Measurements from ENCODE around the gene ADAM12. TPM values are rescaled to one million over a fixed set of nuclear protein-coding genes. Genes with fewer than 3 reads are reported as not detected.

ADAM12 gene
- total and polyA plus RNA-seq, 2 experiments from 2014 or later: 0.13 to 0.87 TPM

GRCh38 chr10:126301701-126302475 lies 86.4 kb downstream of the ADAM12 start (continued):
- TF ChIP-seq STAT1 (IDR thresholded peaks at IDR 0.05; ENCODE audit: unreplicated experiment) (no peak), CTCF (conservative IDR thresholded peaks at IDR 0.05; ENCODE audit: low read depth in 2 of 2) (no peak), ETS1 (IDR thresholded peaks at IDR 0.05) (no peak), REST (IDR thresholded peaks at IDR 0.05; ENCODE audit: unreplicated experiment) (no peak), CREB1 (CRISPR knock-in tag; IDR thresholded peaks at IDR 0.05; ENCODE audit: low read depth) (no peak), JUNB (IDR thresholded peaks at IDR 0.05; ENCODE audit: unreplicated experiment) (no peak), ZNF114 (CRISPR knock-in tag; IDR thresholded peaks at IDR 0.05) (no peak)

GRCh38 chr10:126294451-126294850 lies 93.8 kb downstream of the ADAM12 start:
- H3K36me3 Mint-ChIP-seq (ENCODE audit: low read depth): peaks cover 5% of the 10 kb centered on the region; the same call in 2 of the 3 replicates
- Histone ChIP-seq H4K20me1 (replicated peaks; ENCODE audit: insufficient read depth) (no peaks in the 10 kb centered on the region), H3K79me2 (replicated peaks; ENCODE audit: insufficient read depth) (no peaks in the 10 kb centered on the region), H3K9me2 (ENCODE audit: insufficient read depth) (no peaks in the 10 kb centered on the region), H3K4me2 (no peak overlapping the region), H3K4me3 (no peak overlapping the region), H3F3A (replicated peaks; ENCODE audit: low read depth) (no peaks in the 10 kb centered on the region), H3K27me3 (ENCODE audit: insufficient read depth) (no peaks in the 10 kb centered on the region), H3K36me3 (ENCODE audit: insufficient read depth) (no peaks in the 10 kb centered on the region), H3K27ac (ENCODE audit: low read depth) (no peak overlapping the region), H2AFZ (no peak overlapping the region), H3K4me1 (ENCODE audit: insufficient read depth) (no peaks in the 10 kb centered on the region)
- no peaks in the 10 kb centered on the region for H3K4me1 Mint-ChIP-seq
- no peak for DNase-seq (ENCODE audit: low spot score)
- no peaks in the 10 kb centered on the region for H3K27me3 Mint-ChIP-seq (ENCODE audit: insufficient read depth, low read depth, poor library complexity)
- no peak for ATAC-seq
- no peak overlapping the region for H3K27ac Mint-ChIP-seq
- peaks cover 5% of the 10 kb centered on the region; the same call in 1 of the 3 replicates for H3K9me3 Mint-ChIP-seq
- H3K4me3 Mint-ChIP-seq: no peak overlapping the region
- TF ChIP-seq ETS1 (IDR thresholded peaks at IDR 0.05): no peak
- no peak for TF ChIP-seq ZNF114 (CRISPR knock-in tag; IDR thresholded peaks at IDR 0.05)
- TF ChIP-seq EZH2 (IDR thresholded peaks at IDR 0.05; ENCODE audit: low read depth, unreplicated experiment): no peak
- no peak for TF ChIP-seq CREB1 (CRISPR knock-in tag; IDR thresholded peaks at IDR 0.05; ENCODE audit: low read depth)
- TF ChIP-seq REST (IDR thresholded peaks at IDR 0.05; ENCODE audit: unreplicated experiment): no peak
- TF ChIP-seq STAT1 (IDR thresholded peaks at IDR 0.05; ENCODE audit: unreplicated experiment): no peak
